Upper lobe of right lung (tissue), 1 donor: Measurements from ENCODE around the gene NBPF1. TPM values are rescaled to one million over a fixed set of nuclear protein-coding genes. Genes with fewer than 3 reads are reported as not detected.
A peak's percentile ranks its signal among the peaks of the same experiment; 100 is the strongest.
"Not testable (repeated sequence)": the region's sequence is repeated elsewhere in the genome, so short reads cannot be mapped to it uniquely, and the experiment has no call there.

Experiments
- ATAC-seq: fragments of 200-7000 bp; cut with Tn5 transposase; one replicate; pipeline ENCODE4 v1.9.1; 2020; ENCODE audit warnings: mild to moderate bottlenecking, moderate library complexity
- DNase-seq: peaks from one replicate; pipeline ENCODE4 v3.0.0-alpha.2; 2020
- H3K27ac ChIP-seq: fragments of 200-600 bp; one replicate; pipeline ENCODE4 v1.8.0; 2022
- H3K27me3 ChIP-seq: fragments of 200-600 bp; one replicate; pipeline ENCODE4 v1.8.0; 2022; ENCODE audit warnings: mild to moderate bottlenecking
- H3K36me3 ChIP-seq: fragments of 200-600 bp; one replicate; pipeline ENCODE4 v1.8.0; 2022
- H3K4me1 ChIP-seq: fragments of 200-600 bp; one replicate; pipeline ENCODE4 v1.8.0; 2022
- H3K4me3 ChIP-seq: fragments of 200-600 bp; one replicate; pipeline ENCODE4 v1.8.0; 2022; ENCODE audit warnings: mild to moderate bottlenecking
- H3K9me3 ChIP-seq: fragments of 200-600 bp; one replicate; pipeline ENCODE4 v1.8.0; 2022
- intact Hi-C: fragments of 100-400 bp; cut with DNase I; formaldehyde crosslinking; loops from one replicate; pipeline ENCODE4 v1.11.0; 2022
- total RNA-seq: library from RNA; stranded (reverse); fragmentation: NEBNext Ultra II Directional; extraction: Animal tissue kit (Norgen Biotek cat#: 25700); gene quantifications from one replicate; pipeline ENCODE4 v1.2.1, GENCODE V29; 2021
- TF ChIP-seq, protein P1 (sequence below): fragments of 200-600 bp; IDR thresholded peaks from one replicate; pipeline ENCODE4 v1.8.0; 2022; ENCODE audit warnings: antibody characterized with exemption
- donor health status: DM: no; HTN: yes; CAD: no; lungs with severe emphysema.

The NBPF1 gene
- total RNA-seq, 1 donor from 2014 or later = 31.2 TPM

DNA sequence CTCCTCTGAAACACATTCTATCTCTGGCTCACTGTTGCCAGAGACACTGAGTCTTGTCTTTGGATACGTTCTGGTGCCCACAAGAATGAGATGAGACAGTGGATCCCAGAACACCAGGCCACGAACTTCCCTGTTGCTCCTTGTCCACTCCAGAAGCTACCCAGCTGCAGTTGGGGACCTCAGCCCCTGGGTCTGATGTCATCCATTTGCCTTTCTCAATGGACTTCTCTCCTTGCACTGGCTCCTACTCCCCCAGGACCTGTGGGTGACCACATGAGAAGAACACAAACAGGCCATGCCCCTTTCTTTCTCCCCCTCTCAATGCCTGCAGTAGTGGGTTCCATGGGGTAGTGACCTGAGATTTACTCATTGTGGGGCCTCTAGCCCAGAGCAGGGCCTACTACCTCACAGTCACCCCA, 5.9 kb downstream of the NBPF1 start:
- Histone ChIP-seq H3K36me3 (peaks cover 26% of the 10 kb centered on the region), H3K27me3 (no peaks in the 10 kb centered on the region), H3K4me3 (no peak overlapping the region), H3K4me1 (peaks cover 8% of the 10 kb centered on the region), H3K9me3 (no peaks in the 10 kb centered on the region), H3K27ac (no peak overlapping the region)
- no peak for ATAC-seq
- TF ChIP-seq, protein P1, sequence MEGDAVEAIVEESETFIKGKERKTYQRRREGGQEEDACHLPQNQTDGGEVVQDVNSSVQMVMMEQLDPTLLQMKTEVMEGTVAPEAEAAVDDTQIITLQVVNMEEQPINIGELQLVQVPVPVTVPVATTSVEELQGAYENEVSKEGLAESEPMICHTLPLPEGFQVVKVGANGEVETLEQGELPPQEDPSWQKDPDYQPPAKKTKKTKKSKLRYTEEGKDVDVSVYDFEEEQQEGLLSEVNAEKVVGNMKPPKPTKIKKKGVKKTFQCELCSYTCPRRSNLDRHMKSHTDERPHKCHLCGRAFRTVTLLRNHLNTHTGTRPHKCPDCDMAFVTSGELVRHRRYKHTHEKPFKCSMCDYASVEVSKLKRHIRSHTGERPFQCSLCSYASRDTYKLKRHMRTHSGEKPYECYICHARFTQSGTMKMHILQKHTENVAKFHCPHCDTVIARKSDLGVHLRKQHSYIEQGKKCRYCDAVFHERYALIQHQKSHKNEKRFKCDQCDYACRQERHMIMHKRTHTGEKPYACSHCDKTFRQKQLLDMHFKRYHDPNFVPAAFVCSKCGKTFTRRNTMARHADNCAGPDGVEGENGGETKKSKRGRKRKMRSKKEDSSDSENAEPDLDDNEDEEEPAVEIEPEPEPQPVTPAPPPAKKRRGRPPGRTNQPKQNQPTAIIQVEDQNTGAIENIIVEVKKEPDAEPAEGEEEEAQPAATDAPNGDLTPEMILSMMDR = no peak
- no peak for DNase-seq
- intact Hi-C loops = no loop called here

DNA sequence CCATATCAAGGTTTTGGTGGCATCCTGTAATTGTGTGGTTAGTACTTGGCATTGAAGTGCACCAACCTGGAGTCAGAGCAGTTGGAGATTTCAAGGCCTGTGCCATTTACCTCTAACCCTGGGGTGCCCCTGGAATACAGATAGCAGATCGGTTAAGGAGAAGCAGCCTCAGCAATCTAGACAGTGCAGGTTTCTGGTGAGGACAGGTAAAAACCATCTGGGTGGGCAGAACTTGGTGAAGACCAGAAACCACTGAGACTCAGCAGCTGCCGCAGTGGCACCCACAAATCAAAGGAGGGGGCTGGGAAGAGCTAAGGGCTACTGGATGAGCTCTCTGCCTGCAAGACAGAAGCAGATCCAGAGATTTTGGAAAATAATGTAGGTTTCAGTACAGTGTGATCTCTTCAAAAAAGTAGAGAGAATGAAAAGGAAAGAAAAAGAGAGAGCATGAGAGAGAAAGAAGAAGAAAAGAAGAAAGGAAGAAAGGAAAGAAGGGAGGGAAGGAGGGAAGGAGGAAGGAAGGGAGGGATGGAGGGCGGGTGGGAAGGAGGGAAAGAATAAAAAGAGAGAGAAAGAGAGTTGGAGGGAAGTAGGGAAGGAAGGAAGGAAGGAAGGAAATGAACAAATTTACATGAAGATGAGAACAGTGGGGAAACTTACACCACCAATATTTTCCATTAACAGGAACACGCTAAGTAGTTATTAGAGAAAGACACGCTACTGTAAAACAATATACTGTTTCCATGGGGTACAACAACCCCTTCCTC, 6.5 kb downstream of the NBPF1 start:
- intact Hi-C loops, H3K4me3 ChIP-seq, H3K27ac ChIP-seq, H3K27me3 ChIP-seq, H3K4me1 ChIP-seq, DNase-seq, H3K9me3 ChIP-seq: not testable (repeated sequence)
- ATAC-seq = peak; percentile 22
- H3K36me3 ChIP-seq = peaks cover 26% of the 10 kb centered on the region

DNA sequence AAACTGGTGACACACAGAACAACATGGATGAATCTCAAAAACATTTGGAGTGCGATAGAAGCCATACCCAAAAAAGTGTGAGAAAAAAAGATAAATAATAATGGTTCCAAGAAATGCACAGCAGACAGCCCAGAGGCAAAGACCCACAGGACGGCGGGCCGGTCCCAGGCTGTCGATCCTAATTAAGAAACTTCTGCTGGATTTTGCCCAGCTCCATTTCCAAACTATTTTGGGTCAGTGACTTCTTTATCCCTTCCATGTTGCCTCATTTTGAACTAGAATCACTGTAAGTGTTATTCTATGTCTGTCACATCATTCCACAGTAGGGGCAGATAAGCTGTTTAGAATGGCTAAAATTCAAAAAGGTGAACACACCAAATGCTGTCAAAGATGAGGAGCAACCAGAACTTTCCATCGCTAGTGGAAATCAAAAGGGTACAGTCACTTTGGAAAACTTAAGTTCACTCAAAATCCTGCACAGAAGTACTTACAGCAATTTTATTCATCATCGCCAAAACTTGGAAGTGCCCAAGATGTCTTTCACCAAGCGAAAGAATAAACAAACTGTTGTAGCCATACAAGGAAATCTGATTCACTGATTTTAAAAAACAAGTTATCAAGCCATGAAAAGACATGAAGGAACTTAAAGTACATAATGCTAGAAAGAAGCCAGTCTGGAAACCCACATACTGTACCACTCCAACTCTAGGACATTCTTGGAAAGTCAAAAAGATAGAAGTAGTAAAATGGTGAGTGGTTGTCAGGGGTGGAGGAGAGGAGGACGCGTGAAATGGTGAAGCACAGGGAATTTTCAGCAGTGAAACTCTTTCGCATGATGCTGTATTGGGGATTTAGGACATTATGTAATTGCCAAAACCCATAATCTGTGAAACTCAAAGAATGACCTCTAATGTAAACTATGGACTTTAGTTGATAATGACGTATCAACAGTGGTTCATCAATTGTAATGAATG, 7.5 kb downstream of the NBPF1 start:
- Histone ChIP-seq H3K27ac (no peak overlapping the region), H3K27me3 (no peaks in the 10 kb centered on the region), H3K9me3 (no peaks in the 10 kb centered on the region), H3K4me3 (no peak overlapping the region), H3K36me3 (peaks cover 26% of the 10 kb centered on the region), H3K4me1 (no peaks in the 10 kb centered on the region)
- DNase-seq (no peak), ATAC-seq (no peak)
- TF ChIP-seq, protein P1 = no peak
- intact Hi-C loops = no loop called here

DNA sequence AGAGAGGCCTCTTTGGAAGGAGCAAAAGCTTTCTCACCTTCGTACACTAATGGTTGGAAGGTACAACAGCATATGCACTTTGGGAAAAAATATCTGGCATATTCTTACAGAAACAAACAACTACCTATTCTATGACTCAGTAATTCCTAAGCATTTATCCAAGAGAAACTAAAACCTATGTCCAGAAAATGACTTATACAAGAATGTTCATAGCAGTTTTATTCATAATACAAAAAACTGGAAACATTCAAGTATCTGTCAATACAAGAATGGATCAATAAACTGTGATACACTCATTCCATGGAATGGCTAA, 8.2 kb downstream of the NBPF1 start:
- H3K27ac ChIP-seq = no peak overlapping the region
- DNase-seq = no peak
- no peaks in the 10 kb centered on the region for H3K27me3 ChIP-seq
- intact Hi-C loops = no loop called here
- H3K9me3 ChIP-seq = no peaks in the 10 kb centered on the region
- H3K36me3 ChIP-seq = peaks cover 26% of the 10 kb centered on the region
- ATAC-seq = no peak
- TF ChIP-seq, protein P1 = no peak
- H3K4me1 ChIP-seq = no peaks in the 10 kb centered on the region
- H3K4me3 ChIP-seq = no peak overlapping the region

DNA sequence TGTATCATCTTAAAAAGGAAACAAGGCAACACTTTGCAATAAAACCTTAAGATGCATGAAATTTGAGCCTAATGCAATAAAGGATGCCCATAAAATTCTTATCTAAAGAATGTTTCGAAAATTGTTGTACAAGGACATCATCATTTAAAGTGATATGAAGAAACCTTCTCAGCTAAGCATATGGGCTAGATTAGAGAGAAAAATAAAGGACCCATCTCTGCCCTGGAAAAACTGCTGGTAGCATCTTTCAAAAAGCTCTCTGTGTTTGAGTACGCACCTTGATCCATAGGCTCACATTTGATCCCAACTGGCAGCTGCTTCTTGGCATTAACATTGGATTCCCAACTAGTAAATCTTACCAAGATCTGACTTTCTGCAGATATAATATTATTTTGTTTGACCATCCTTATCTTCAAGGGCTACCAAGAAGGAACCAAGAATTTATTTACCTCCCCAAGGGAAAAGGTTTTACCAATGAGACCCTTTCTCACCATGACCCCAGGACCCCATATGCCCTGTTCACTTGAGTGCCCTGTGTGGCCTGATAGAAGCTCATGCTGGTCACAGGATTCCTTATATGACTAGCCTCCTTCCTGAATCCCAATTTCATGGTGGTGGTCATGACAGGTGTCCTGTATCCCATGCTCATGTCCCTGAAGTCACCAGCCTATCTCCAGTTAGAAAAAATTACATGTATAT, 8.7 kb downstream of the NBPF1 start:
- H3K27me3 ChIP-seq, H3K4me1 ChIP-seq, DNase-seq, H3K4me3 ChIP-seq, H3K27ac ChIP-seq, ATAC-seq, H3K9me3 ChIP-seq, intact Hi-C loops: not testable (repeated sequence)
- H3K36me3 ChIP-seq = peaks cover 26% of the 10 kb centered on the region

DNA sequence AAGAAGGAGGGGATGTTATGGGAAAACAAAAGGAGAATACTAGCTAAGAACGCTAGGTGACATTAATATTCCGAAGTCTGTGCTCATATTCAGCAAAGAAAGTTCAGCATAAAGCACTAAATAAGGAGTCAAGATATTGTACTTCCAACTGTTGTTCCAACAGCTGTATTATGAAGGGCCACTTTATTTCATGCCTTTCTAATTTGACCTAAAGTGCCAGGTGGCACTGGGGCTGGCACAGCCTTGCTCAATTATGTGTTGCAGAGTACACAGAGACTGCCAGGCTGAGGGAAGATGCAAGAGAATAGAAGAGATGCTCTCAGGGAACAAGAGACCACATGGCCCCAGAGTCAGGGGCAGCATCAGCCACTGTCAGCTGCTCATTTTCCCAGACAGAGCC, 9.7 kb downstream of the NBPF1 start:
- DNase-seq, H3K4me3 ChIP-seq, ATAC-seq, H3K4me1 ChIP-seq, H3K27me3 ChIP-seq, H3K27ac ChIP-seq, intact Hi-C loops, H3K9me3 ChIP-seq: not testable (repeated sequence)
- peaks cover 26% of the 10 kb centered on the region for H3K36me3 ChIP-seq

DNA sequence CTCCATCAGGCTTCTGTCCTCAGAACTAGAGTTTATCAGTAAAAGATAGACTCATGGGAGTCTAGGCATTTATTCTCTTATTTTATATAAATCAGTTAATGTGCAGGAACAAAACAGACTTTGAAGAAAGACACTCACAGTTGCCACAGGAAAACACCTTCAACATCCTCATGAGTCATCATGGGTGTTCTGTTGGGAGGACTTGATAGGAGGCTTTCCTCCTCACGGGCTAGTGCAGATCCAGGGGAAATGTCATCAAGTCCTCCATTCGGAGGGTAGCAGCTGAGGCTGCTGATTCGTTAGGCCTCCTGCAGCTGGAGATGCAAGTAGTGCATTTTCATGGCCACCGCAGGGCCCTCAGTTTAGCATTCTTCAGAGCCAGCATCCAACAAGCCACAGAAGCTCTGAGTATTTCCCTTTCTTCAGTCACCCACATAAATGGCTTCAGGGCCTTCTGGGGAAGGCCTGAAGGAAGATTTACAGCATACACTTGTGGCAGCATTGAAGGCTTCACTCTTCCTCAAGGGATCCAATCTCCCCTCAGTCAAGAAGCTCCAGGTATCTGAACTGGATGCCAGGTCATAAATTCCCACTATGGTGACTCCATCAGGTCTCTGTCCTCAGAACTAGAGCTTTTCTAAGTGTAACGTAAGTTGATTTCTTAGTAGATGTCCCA, 10.9 kb downstream of the NBPF1 start:
- H3K4me1 ChIP-seq, H3K27me3 ChIP-seq, H3K9me3 ChIP-seq, H3K27ac ChIP-seq, intact Hi-C loops, ATAC-seq, DNase-seq, H3K4me3 ChIP-seq: not testable (repeated sequence)
- peaks cover 15% of the 10 kb centered on the region for H3K36me3 ChIP-seq

DNA sequence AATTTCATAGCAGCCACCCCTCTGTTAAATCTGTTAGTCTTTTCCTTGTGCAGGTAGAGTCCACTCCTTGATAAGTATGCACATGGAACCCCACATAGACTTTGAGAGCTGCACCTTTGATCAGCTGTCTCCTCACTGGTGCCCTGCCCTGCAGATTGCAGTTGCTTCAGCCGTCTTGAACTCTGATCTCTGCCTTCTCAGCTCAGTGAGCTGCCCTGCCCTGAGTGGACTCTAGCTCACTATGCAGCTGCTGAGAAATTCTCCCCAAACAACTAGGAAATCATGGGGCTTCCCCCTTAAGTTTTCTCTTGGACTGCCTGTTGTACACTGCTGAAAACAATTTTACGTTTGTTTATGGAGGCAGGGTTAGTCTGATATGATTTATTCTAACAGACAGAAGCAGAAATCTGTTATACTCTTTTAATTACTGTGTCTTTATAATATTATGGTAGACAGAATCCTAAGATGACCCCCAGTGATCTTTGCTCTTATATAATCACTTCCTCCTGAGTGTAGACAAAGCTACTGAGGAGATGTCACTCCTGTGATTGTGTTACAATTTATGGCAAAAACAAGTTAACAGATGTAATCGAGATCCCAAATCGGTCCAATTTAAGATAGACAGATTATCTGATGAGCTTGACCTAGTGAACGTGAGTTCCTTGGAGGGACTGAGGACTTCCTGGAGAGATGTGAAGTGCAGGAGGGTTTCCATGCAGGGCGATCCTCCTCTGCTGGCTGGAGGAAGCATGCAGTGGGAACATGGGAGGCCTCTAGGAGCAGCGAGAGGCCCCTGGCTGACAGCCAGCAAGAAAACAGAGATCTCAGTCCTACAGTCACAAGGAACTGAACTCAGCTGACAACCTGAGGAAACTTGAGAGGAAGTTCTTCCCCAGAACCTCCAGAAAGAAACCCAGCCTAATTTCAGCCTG, 12.2 kb downstream of the NBPF1 start:
- peak; percentile 59 for ATAC-seq
- DNase-seq, H3K36me3 ChIP-seq, H3K27ac ChIP-seq, H3K9me3 ChIP-seq, H3K27me3 ChIP-seq, H3K4me3 ChIP-seq, intact Hi-C loops, H3K4me1 ChIP-seq: not testable (repeated sequence)

DNA sequence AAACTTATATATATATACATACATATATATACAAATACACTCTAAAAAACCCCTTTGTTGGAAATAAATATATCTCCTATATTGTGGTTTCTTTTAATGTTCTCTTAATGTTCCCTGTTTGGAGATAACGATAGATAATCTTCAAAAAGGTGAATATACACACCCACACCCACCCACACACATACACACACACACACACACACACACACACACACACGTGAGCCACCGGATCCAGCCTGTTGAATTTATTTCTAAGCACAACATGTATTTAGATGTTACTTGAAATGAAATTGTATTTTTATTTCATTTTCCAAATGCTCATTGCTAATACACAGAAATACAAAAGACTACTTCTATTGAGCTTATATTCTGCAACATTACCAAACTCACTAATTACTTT, 14.0 kb downstream of the NBPF1 start:
- H3K4me3 ChIP-seq, intact Hi-C loops, DNase-seq, H3K27ac ChIP-seq, H3K36me3 ChIP-seq, H3K27me3 ChIP-seq, H3K4me1 ChIP-seq, H3K9me3 ChIP-seq, ATAC-seq: not testable (repeated sequence)
